Hepatocyte (in vitro differentiated cells): ENCODE data around the gene MEPE.

Experiments
- EZH2 ChIP-seq: fragments of 200-600 bp; sonication (generic); IDR thresholded peaks from 2 replicates; pipeline ENCODE4 v1.6.1; 2016; ENCODE audit warnings: antibody characterized with exemption, mild to moderate bottlenecking, borderline replicate concordance
- TF ChIP-seq, protein P1 (sequence below): fragments of 200-600 bp; sonication (generic); IDR thresholded peaks from 2 replicates; pipeline ENCODE4 v1.5.1; 2016; ENCODE audit warnings: antibody characterized with exemption, mild to moderate bottlenecking; ENCODE audit not compliant: poor library complexity

DNA sequence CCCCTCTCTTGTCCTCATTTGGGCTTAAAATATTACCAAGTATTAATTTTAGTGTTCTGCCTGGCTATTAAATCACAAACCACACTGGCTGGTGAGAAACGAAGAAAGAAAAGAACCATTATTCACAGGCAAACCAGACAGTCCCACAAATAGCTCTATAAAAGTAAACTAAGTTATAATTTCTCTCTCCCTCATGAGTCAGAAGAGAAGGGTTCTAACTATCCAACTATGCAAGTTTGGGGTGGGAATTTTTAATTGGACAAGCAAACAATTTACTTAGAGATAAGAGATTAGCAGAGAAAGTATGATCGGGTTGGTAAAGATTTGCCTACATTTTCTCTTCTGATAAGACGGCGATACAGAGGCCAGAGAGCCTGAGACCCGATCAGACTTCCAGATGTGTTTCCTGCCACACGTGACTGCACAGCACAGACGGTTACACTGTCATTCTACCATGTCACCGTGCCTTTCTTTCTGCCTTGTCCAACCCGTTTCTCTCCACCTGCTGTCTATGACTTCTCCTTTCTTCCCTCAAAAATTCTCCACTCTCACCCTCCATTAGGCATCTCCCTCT lies 52.3 kb downstream of the MEPE start:
- TF ChIP-seq, protein P1, sequence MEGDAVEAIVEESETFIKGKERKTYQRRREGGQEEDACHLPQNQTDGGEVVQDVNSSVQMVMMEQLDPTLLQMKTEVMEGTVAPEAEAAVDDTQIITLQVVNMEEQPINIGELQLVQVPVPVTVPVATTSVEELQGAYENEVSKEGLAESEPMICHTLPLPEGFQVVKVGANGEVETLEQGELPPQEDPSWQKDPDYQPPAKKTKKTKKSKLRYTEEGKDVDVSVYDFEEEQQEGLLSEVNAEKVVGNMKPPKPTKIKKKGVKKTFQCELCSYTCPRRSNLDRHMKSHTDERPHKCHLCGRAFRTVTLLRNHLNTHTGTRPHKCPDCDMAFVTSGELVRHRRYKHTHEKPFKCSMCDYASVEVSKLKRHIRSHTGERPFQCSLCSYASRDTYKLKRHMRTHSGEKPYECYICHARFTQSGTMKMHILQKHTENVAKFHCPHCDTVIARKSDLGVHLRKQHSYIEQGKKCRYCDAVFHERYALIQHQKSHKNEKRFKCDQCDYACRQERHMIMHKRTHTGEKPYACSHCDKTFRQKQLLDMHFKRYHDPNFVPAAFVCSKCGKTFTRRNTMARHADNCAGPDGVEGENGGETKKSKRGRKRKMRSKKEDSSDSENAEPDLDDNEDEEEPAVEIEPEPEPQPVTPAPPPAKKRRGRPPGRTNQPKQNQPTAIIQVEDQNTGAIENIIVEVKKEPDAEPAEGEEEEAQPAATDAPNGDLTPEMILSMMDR = no peak
- no peak for TF ChIP-seq EZH2
